MCF 10A (cell line): ENCODE data around the gene CNN1. TPM values are rescaled to one million over a fixed set of nuclear protein-coding genes. Genes with fewer than 3 reads are reported as not detected.

Experiments used
- BruUV-seq: library from RNA; stranded (reverse); fragments of 400-500 nt; replicated peaks from 2 replicates; lab custom pipeline; 2021; lab: Mats Ljungman, UMichigan
- CTCF ChIA-PET: fragments of 300-600 bp; sonication (Branson Sonifier 250); formaldehyde crosslinking; extraction: SDS; loops from one replicate; lab custom pipeline; 2021; ENCODE audit warnings: antibody characterized with exemption, inconsistent platforms; lab: Yijun Ruan, JAX
- POLR2A ChIA-PET: fragments of 300-600, 350-650 bp; sonication (Branson Sonifier 250); formaldehyde crosslinking; extraction: SDS; loops from one replicate; lab custom pipeline; 2020; ENCODE audit warnings: antibody characterized with exemption, inconsistent platforms; lab: Yijun Ruan, JAX
- DNase-seq: peaks from one replicate; pipeline ENCODE4 v3.0.0-alpha.2; 2018; ENCODE audit not compliant: unreplicated experiment
- H3K27ac Mint-ChIP-seq: one replicate; pipeline ENCODE4 v1.8.0; 2022; ENCODE audit warnings: mild to moderate bottlenecking, low read depth, mixed read lengths; ENCODE audit not compliant: unreplicated experiment
- H3K27me3 Mint-ChIP-seq: one replicate; pipeline ENCODE4 v1.8.0; 2022; ENCODE audit warnings: mixed read lengths; ENCODE audit not compliant: insufficient read depth, unreplicated experiment
- H3K36me3 Mint-ChIP-seq: one replicate; pipeline ENCODE4 v1.8.0; 2022; ENCODE audit warnings: mild to moderate bottlenecking, moderate library complexity, mixed read lengths; ENCODE audit not compliant: insufficient read depth, unreplicated experiment
- H3K4me1 Mint-ChIP-seq: one replicate; pipeline ENCODE4 v1.8.0; 2022; ENCODE audit warnings: mixed read lengths; ENCODE audit not compliant: insufficient read depth, unreplicated experiment
- H3K4me3 Mint-ChIP-seq: one replicate; pipeline ENCODE4 v1.8.0; 2022; ENCODE audit warnings: mild to moderate bottlenecking, moderate library complexity, mixed read lengths; ENCODE audit not compliant: unreplicated experiment
- H3K9me3 Mint-ChIP-seq: one replicate; pipeline ENCODE4 v1.8.0; 2022; ENCODE audit warnings: mixed read lengths; ENCODE audit not compliant: unreplicated experiment
- intact Hi-C: fragments of 100-400 bp; cut with micrococcal nuclease; formaldehyde crosslinking; loops from 2 replicates; pipeline ENCODE4 v1.14.1; 2022
- total RNA-seq: library from RNA; stranded (reverse); gene quantifications from 2 replicates; pipeline ENCODE4 v1.2.3, GENCODE V29; 2022
- TF ChIP-seq, protein P1 (sequence below): fragments of 200-600 bp; IDR thresholded peaks from one replicate; pipeline ENCODE4 v1.8.0; 2022; ENCODE audit warnings: antibody characterized with exemption, mild to moderate bottlenecking; ENCODE audit not compliant: unreplicated experiment

CNN1 gene
- total RNA-seq, 1 experiment from 2014 or later = not detected

- no TSS peak for BruUV-seq
- CTCF ChIA-PET = no interaction called here
- Mint-ChIP-seq H3K27ac (no peak overlapping the region), H3K4me1 (peaks cover 14% of the 10 kb centered on the region), H3K36me3 (peaks cover 16% of the 10 kb centered on the region), H3K4me3 (peak overlapping the region; percentile 81), H3K9me3 (no peaks in the 10 kb centered on the region), H3K27me3 (no peaks in the 10 kb centered on the region)
- intact Hi-C loops = no loop called here
- no peak for DNase-seq
- POLR2A ChIA-PET = interaction anchor here (0.6 to 1.1 kb wide), 4 partner anchors 16 to 97 kb away, joined by 3 to 6 read pairs (median 4); partner anchors contain the start of gene ELOF1
- TF ChIP-seq, protein P1, sequence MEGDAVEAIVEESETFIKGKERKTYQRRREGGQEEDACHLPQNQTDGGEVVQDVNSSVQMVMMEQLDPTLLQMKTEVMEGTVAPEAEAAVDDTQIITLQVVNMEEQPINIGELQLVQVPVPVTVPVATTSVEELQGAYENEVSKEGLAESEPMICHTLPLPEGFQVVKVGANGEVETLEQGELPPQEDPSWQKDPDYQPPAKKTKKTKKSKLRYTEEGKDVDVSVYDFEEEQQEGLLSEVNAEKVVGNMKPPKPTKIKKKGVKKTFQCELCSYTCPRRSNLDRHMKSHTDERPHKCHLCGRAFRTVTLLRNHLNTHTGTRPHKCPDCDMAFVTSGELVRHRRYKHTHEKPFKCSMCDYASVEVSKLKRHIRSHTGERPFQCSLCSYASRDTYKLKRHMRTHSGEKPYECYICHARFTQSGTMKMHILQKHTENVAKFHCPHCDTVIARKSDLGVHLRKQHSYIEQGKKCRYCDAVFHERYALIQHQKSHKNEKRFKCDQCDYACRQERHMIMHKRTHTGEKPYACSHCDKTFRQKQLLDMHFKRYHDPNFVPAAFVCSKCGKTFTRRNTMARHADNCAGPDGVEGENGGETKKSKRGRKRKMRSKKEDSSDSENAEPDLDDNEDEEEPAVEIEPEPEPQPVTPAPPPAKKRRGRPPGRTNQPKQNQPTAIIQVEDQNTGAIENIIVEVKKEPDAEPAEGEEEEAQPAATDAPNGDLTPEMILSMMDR = no peak
Observed at GRCh38 chr19:11506967-11507366, 31.7 kb upstream of the CNN1 start.

GRCh38 chr19:11507370-11508078 is 31.1 kb upstream of the CNN1 start:
- peak overlapping the region; percentile 81 for H3K4me3 Mint-ChIP-seq
- H3K9me3 Mint-ChIP-seq = no peaks in the 10 kb centered on the region
- TF ChIP-seq, protein P1 = no peak
- intact Hi-C loops = no loop called here
- POLR2A ChIA-PET = no interaction called here
- no TSS peak for BruUV-seq
- DNase-seq = no peak
- H3K36me3 Mint-ChIP-seq = peaks cover 19% of the 10 kb centered on the region
- no peak overlapping the region for H3K27ac Mint-ChIP-seq
- H3K27me3 Mint-ChIP-seq = no peaks in the 10 kb centered on the region
- CTCF ChIA-PET = no interaction called here
- peaks cover 14% of the 10 kb centered on the region for H3K4me1 Mint-ChIP-seq

GRCh38 chr19:11510444-11510843 is 28.2 kb upstream of the CNN1 start:
- H3K27me3 Mint-ChIP-seq = no peaks in the 10 kb centered on the region
- BruUV-seq = no TSS peak
- no peak overlapping the region for H3K27ac Mint-ChIP-seq
- H3K36me3 Mint-ChIP-seq = peaks cover 20% of the 10 kb centered on the region
- intact Hi-C loops = no loop called here
- ChIA-PET POLR2A (interaction anchor here (0.6 kb wide), 2 partner anchors 15 to 17 kb away, joined by 3 to 4 read pairs; no protein-coding TSS in a partner anchor), CTCF (interaction anchor here (0.6 kb wide), 2 partner anchors 201 to 559 kb away, joined by 3 to 4 read pairs; no protein-coding TSS in a partner anchor)
- no peak overlapping the region for H3K4me3 Mint-ChIP-seq
- no peak for DNase-seq
- TF ChIP-seq, protein P1 = no peak
- no peaks in the 10 kb centered on the region for H3K9me3 Mint-ChIP-seq
- peaks cover 10% of the 10 kb centered on the region for H3K4me1 Mint-ChIP-seq

- Mint-ChIP-seq H3K27me3 (no peaks in the 10 kb centered on the region), H3K4me3 (no peak overlapping the region), H3K36me3 (peaks cover 28% of the 10 kb centered on the region), H3K9me3 (no peaks in the 10 kb centered on the region), H3K27ac (no peak overlapping the region), H3K4me1 (no peaks in the 10 kb centered on the region)
- TF ChIP-seq, protein P1 = no peak
- no TSS peak for BruUV-seq
- CTCF ChIA-PET = interaction anchor here (0.7 kb wide), 1 partner anchor 409 kb away, joined by 3 read pairs; no protein-coding TSS in a partner anchor
- intact Hi-C loops = no loop called here
- POLR2A ChIA-PET = no interaction called here
- no peak for DNase-seq
Observed at GRCh38 chr19:11513946-11514345, 24.7 kb upstream of the CNN1 start.
